H1 (cell line): Measurements from ENCODE around the gene ARID1B. TPM values are rescaled to one million over a fixed set of nuclear protein-coding genes. Genes with fewer than 3 reads are reported as not detected.
A peak's percentile ranks its signal among the peaks of the same experiment; 100 is the strongest.

Experiments used
- CTCF ChIA-PET: fragments of 300-600 bp; sonication (Branson Sonifier 250); formaldehyde crosslinking; loops from one replicate; lab custom pipeline; 2021; ENCODE audit not compliant: partially characterized antibody; lab: Charles Lee
- POLR2A ChIA-PET: fragments of 300-600 bp; sonication (Branson Sonifier 250); formaldehyde crosslinking; loops from one replicate; lab custom pipeline; 2021; ENCODE audit warnings: inconsistent platforms; ENCODE audit not compliant: partially characterized antibody; lab: Charles Lee
- DNase-seq, 2 experiments: peaks; one replicate each; pipeline versions ENCODE4 v3.0.0 to v3.0.0-alpha.2; 2010 to 2022; ENCODE audit warnings: low spot score in 2 of 2, low read depth in 1 of 2, mixed read lengths in 1 of 2
- FAIRE-seq: peaks from 2 replicates; lab custom pipeline; 2011; peaks lifted over from hg19 to GRCh38; lab: Jason Lieb, UNC
- H2AFZ ChIP-seq: 2 replicates; pipeline ENCODE4 v1.8.1; 2012; ENCODE audit warnings: low read length, inconsistent platforms
- H2AK5ac ChIP-seq: 2 replicates; pipeline ENCODE4 v1.6.1; 2013; ENCODE audit warnings: low read depth, low read length
- H2BK120ac ChIP-seq: replicated peaks from 2 replicates; pipeline ENCODE3; 2013; ENCODE audit warnings: low read depth, low read length, inconsistent platforms
- H2BK12ac ChIP-seq: 2 replicates; pipeline ENCODE4 v1.6.1; 2013; ENCODE audit warnings: low read depth, low read length
- H2BK15ac ChIP-seq: 2 replicates; pipeline ENCODE4 v1.6.1; 2013; ENCODE audit warnings: low read length
- H2BK20ac ChIP-seq: 2 replicates; pipeline ENCODE4 v1.6.1; 2013; ENCODE audit warnings: low read length
- H2BK5ac ChIP-seq: 2 replicates; pipeline ENCODE4 v1.6.1; 2013; ENCODE audit warnings: low read depth, low read length
- H3K14ac ChIP-seq: 2 replicates; pipeline ENCODE4 v1.6.1; 2013; ENCODE audit warnings: inconsistent platforms; ENCODE audit not compliant: insufficient read length
- H3K18ac ChIP-seq: 2 replicates; pipeline ENCODE4 v1.6.1; 2013; ENCODE audit warnings: low read length; ENCODE audit errors: extremely low read depth
- H3K23ac ChIP-seq: 2 replicates; pipeline ENCODE4 v1.6.1; 2013; ENCODE audit warnings: inconsistent platforms; ENCODE audit not compliant: insufficient read length
- H3K23me2 ChIP-seq: 2 replicates; pipeline ENCODE4 v1.6.1; 2013; ENCODE audit warnings: low read depth, low read length
- H3K27ac ChIP-seq: 2 replicates; pipeline ENCODE4 v1.6.1; 2011; ENCODE audit warnings: low read depth, low read length, inconsistent platforms
- H3K27me3 ChIP-seq, 4 experiments: replicated peaks in 1 of 4; 1 replicate in 1 of 4; 2 replicates in 3 of 4; pipeline versions ENCODE4 v1.6.1 to v1.8.1; 2011 to 2013; ENCODE audit warnings: low read length in 3 of 4, mild to moderate bottlenecking in 3 of 4, inconsistent platforms in 2 of 4, mixed read lengths in 2 of 4, moderate library complexity in 1 of 4; ENCODE audit not compliant: control insufficient read depth in 3 of 4, insufficient read depth in 3 of 4; ENCODE audit errors: extremely low read depth in 1 of 4
- H3K36me3 ChIP-seq, 4 experiments: 2 replicates each; pipeline versions ENCODE4 v1.6.1 to v1.8.1; 2011 to 2013; ENCODE audit warnings: mild to moderate bottlenecking in 4 of 4, low read length in 3 of 4, moderate library complexity in 2 of 4, control low read depth in 1 of 4, inconsistent platforms in 1 of 4; ENCODE audit not compliant: insufficient read depth in 4 of 4, control insufficient read depth in 2 of 4
- H3K4ac ChIP-seq: replicated peaks from 2 replicates; pipeline ENCODE3; 2013; ENCODE audit warnings: low read length, low read depth, mixed read lengths, inconsistent platforms; ENCODE audit not compliant: insufficient read length
- H3K4me1 ChIP-seq, 4 experiments: replicated peaks in 1 of 4; 1 replicate in 1 of 4; 2 replicates in 3 of 4; pipeline versions ENCODE4 v1.6.1 to v1.8.1; 2011 to 2013; ENCODE audit warnings: low read length in 3 of 4, inconsistent platforms in 2 of 4, mixed read lengths in 1 of 4; ENCODE audit not compliant: insufficient read depth in 4 of 4, control insufficient read depth in 3 of 4
- H3K4me2 ChIP-seq, 2 experiments: 2 replicates each; pipeline versions ENCODE4 v1.6.1 to v1.8.1; 2011 to 2013; ENCODE audit warnings: low read depth in 2 of 2, low read length in 2 of 2, control low read depth in 1 of 2, inconsistent platforms in 1 of 2, mild to moderate bottlenecking in 1 of 2; ENCODE audit not compliant: insufficient read depth in 1 of 2
- H3K4me3 ChIP-seq, 4 experiments: fragments of 200-600, 300-600 bp in 1 of 4; sonication (generic), shearing (Covaris generic), sonication (Bioruptor Twin) in 1 of 4; 2 replicates each; pipeline versions ENCODE4 v1.5.1 to v1.8.1; 2011 to 2016; ENCODE audit warnings: low read length in 4 of 4, low read depth in 3 of 4, control low read depth in 2 of 4, inconsistent platforms in 2 of 4, mild to moderate bottlenecking in 2 of 4, mixed read lengths in 1 of 4, moderate library complexity in 1 of 4; ENCODE audit not compliant: insufficient read depth in 2 of 4; ENCODE audit errors: extremely low read depth in 1 of 4
- H3K56ac ChIP-seq: replicated peaks from 2 replicates; pipeline ENCODE3; 2013; ENCODE audit warnings: low read depth, mild to moderate bottlenecking, mixed read lengths, low read length, inconsistent platforms; ENCODE audit not compliant: insufficient read length
- H3K79me1 ChIP-seq: 2 replicates; pipeline ENCODE4 v1.6.1; 2013; ENCODE audit warnings: low read depth, low read length, control low read depth
- H3K79me2 ChIP-seq, 2 experiments: 2 replicates each; pipeline versions ENCODE4 v1.6.1 to v1.8.1; 2012 to 2013; ENCODE audit warnings: low read length in 2 of 2, mild to moderate bottlenecking in 2 of 2, inconsistent platforms in 1 of 2; ENCODE audit not compliant: insufficient read depth in 2 of 2, control insufficient read depth in 1 of 2
- H3K9ac ChIP-seq, 4 experiments: replicated peaks in 1 of 4; 1 replicate in 1 of 4; 2 replicates in 3 of 4; pipeline versions ENCODE4 v1.6.1 to v1.8.1; 2011 to 2013; ENCODE audit warnings: low read depth in 3 of 4, low read length in 3 of 4, control low read depth in 2 of 4, mild to moderate bottlenecking in 2 of 4, moderate library complexity in 2 of 4, inconsistent platforms in 1 of 4; ENCODE audit errors: extremely low read depth in 1 of 4
- H3K9me3 ChIP-seq, 2 experiments: 2 replicates each; pipeline versions ENCODE4 v1.6.1 to v1.8.1; 2012 to 2013; ENCODE audit warnings: mild to moderate bottlenecking in 2 of 2, moderate library complexity in 2 of 2, control low read depth in 1 of 2, inconsistent platforms in 1 of 2, low read depth in 1 of 2, low read length in 1 of 2, mixed read lengths in 1 of 2; ENCODE audit not compliant: insufficient read depth in 2 of 2
- H4K20me1 ChIP-seq, 2 experiments: replicated peaks in 1 of 2; 2 replicates each; pipeline versions ENCODE3 to v1.8.1; 2011 to 2013; ENCODE audit warnings: inconsistent platforms in 2 of 2, low read length in 2 of 2, mild to moderate bottlenecking in 1 of 2; ENCODE audit not compliant: insufficient read depth in 2 of 2, control insufficient read depth in 1 of 2
- H4K5ac ChIP-seq: 2 replicates; pipeline ENCODE4 v1.6.1; 2013; ENCODE audit warnings: low read length, low read depth, mixed read lengths, inconsistent platforms; ENCODE audit not compliant: insufficient read length
- H4K8ac ChIP-seq: 2 replicates; pipeline ENCODE4 v1.8.0; 2013; ENCODE audit warnings: mild to moderate bottlenecking, moderate library complexity, low read length, inconsistent platforms; ENCODE audit not compliant: insufficient read depth; ENCODE audit errors: extremely low read depth
- H4K91ac ChIP-seq: replicated peaks from 2 replicates; pipeline ENCODE3; 2013; ENCODE audit warnings: low read length, mixed read lengths, inconsistent platforms; ENCODE audit not compliant: insufficient read length
- BRCA1 ChIP-seq: IDR thresholded peaks from 2 replicates; pipeline ENCODE4 v1.6.1; 2012; ENCODE audit warnings: low read depth, low read length, improper control_type of control experiment
- EGR1 ChIP-seq: IDR thresholded peaks from 2 replicates; pipeline ENCODE4 v1.6.1; 2011; ENCODE audit warnings: low read depth, low read length, borderline replicate concordance
- EZH2 ChIP-seq: fragments of 200-600 bp; sonication (generic); IDR thresholded peaks from 2 replicates; pipeline ENCODE4 v1.7.1; 2012; ENCODE audit warnings: low read depth, mild to moderate bottlenecking, moderate library complexity, low read length, inconsistent platforms; ENCODE audit not compliant: severe bottlenecking
- MAFK ChIP-seq: IDR thresholded peaks from 2 replicates; pipeline ENCODE4 v1.6.1; 2012; ENCODE audit warnings: low read depth, mild to moderate bottlenecking, improper control_type of control experiment, low read length
- SP1 ChIP-seq: IDR thresholded peaks from 2 replicates; pipeline ENCODE4 v1.6.1; 2011; ENCODE audit warnings: low read depth, low read length
- whole genome bisulfite sequencing, 2 experiments: shearing (Covaris generic) in 1 of 2; methylation state at CpG; one replicate each; pipeline versions ENCODE4 v1.1.6 to v1.1.7; 2013 to 2015; ENCODE audit warnings: low lambda C conversion rate in 2 of 2, mixed read lengths in 2 of 2, inconsistent platforms in 1 of 2, low coverage in 1 of 2, missing lambda C conversion rate in 1 of 2; ENCODE audit not compliant: insufficient replicate concordance in 2 of 2, insufficient coverage in 1 of 2, insufficient read length in 1 of 2; ENCODE audit errors: extremely low coverage in 1 of 2, missing lambda C conversion rate in 1 of 2; 5-methylcytosine and 5-hydroxymethylcytosine counted together
- polyA plus RNA-seq, 7 experiments: library from polyadenylated mRNA; depleted of rRNA in 3 of 7; stranded (reverse) in 5 of 7; unstranded in 2 of 7; fragments of >200 nt in 5 of 7; fragments of 200-250 nt in 2 of 7; gene quantifications; 1 replicate in 5 of 7; 2 replicates in 1 of 7; 4 replicates in 1 of 7; pipeline versions ENCODE4 v1.2.1 to v1.2.3, GENCODE V29; 2011 to 2013; ENCODE audit warnings: missing spikeins in 2 of 7, mixed read lengths in 2 of 7
- total RNA-seq: library from RNA; stranded (reverse); fragmentation: NEBNext Ultra II Directional; extraction: Animal tissue kit (Norgen Biotek cat#: 25700); gene quantifications from 2 replicates; pipeline ENCODE4 v1.2.1, GENCODE V29; 2021

ARID1B gene
- total and polyA plus RNA-seq, 2 of the 8 experiments (the other 6 are each of a cell fraction or from before 2014, with no cell fraction given): 24.3 to 70.3 TPM

- Histone ChIP-seq H2BK20ac (no peak overlapping the region), H3K23me2 (0 out of 2 replicates have a peak, but pooled peaks cover 2% of the 10 kb centered on the region), H3K18ac (no peak overlapping the region), H3K27me3 (no peaks in the 10 kb centered on the region), H3K36me3 (no peaks in the 10 kb centered on the region), H3K27ac (no peak overlapping the region), H2BK5ac (no peak overlapping the region), H4K20me1 (peaks cover 14 to 15% of the 10 kb centered on the region in 2 experiments), H4K8ac (no peak overlapping the region), H3K79me1 (peaks cover 30% of the 10 kb centered on the region), H2BK12ac (no peak overlapping the region), H3K79me2 (peaks cover 13 to 99% of the 10 kb centered on the region in 2 experiments), H3K14ac (no peak overlapping the region), H3K4me1 (peaks cover 2 to 18% (median 12%) of the 10 kb centered on the region in 4 experiments; a peak in 6 of 7 replicates), H3K56ac (no peak overlapping the region), H3K23ac (no peak overlapping the region), H3K9ac (no peak overlapping the region), H2AK5ac (peak overlapping the region; percentile 56), H2BK120ac (no peak overlapping the region), H3K9me3 (no peaks in the 10 kb centered on the region), H4K5ac (no peak overlapping the region), H2BK15ac (no peak overlapping the region), H3K4me3 (no peak overlapping the region), H3K4me2 (no peak overlapping the region), H2AFZ (no peak overlapping the region), H3K4ac (no peak overlapping the region), H4K91ac (no peak overlapping the region)
- 88% methylated on average over 4 of the region's 4 CpGs; no CpG with 5 or more reads in 1 of the 2 experiments for WGBS, 2 experiments
- CTCF ChIA-PET: interaction anchor here (1.1 to 4.3 kb wide), 4 partner anchors 10 to 64 kb away, joined by 4 to 15 read pairs (median 8); no protein-coding TSS in a partner anchor
- FAIRE-seq: no peak
- TF ChIP-seq SP1 (no peak), MAFK (no peak), EZH2 (no peak), EGR1 (no peak), BRCA1 (no peak)
- POLR2A ChIA-PET: interaction anchor here (1.0 to 1.7 kb wide), 5 partner anchors 11 to 99 kb away, joined by 3 to 5 read pairs (median 3); no protein-coding TSS in a partner anchor
- DNase-seq: no peak
Observed at GRCh38 chr6:156878681-156879080, 101.5 kb downstream of the ARID1B start.
